ENCODE results near the gene NOXO1. TPM values are rescaled to one million over a fixed set of nuclear protein-coding genes. Genes with fewer than 3 reads are reported as not detected.

NOXO1 gene
- total and polyA plus RNA-seq, 9 of the 15 experiments (the other 6 are each of a cell fraction or from before 2014, with no cell fraction given): not detected

GRCh38 chr16:1983544-1984346 is 2.5 kb upstream of the NOXO1 start, which contains the start of gene GFER (continued):
- TF ChIP-seq BRD9 (IDR thresholded peaks at IDR 0.05; ENCODE audit: low read depth, partially characterized antibody) (no peak), ZNF431 (CRISPR knock-in tag; IDR thresholded peaks at IDR 0.05) (no peak), CEBPZ (IDR thresholded peaks at IDR 0.05; ENCODE audit: borderline replicate concordance, low read depth, low read length) (no peak), ZBTB26 (CRISPR knock-in tag; IDR thresholded peaks at IDR 0.05) (no peak), RBM15 (IDR thresholded peaks at IDR 0.05; ENCODE audit: insufficient read depth, low read length) (no peak), ZNF165 (CRISPR knock-in tag; IDR thresholded peaks at IDR 0.05; ENCODE audit: borderline replicate concordance) (no peak), SLC30A9 (CRISPR knock-in tag; IDR thresholded peaks at IDR 0.05) (no peak), ZNF24 (IDR thresholded peaks at IDR 0.05) (peak; percentile 65), ELF2 (CRISPR knock-in tag; IDR thresholded peaks at IDR 0.05) (no peak), ETV5 (CRISPR knock-in tag; IDR thresholded peaks at IDR 0.05; ENCODE audit: low read depth) (no peak), HMGN3 (IDR thresholded peaks at IDR 0.05; ENCODE audit: borderline replicate concordance, extremely low read depth, insufficient read length, low read depth, low read length) (peak; percentile 93), HMG20B (CRISPR knock-in tag; IDR thresholded peaks at IDR 0.05) (no peak), MLX (CRISPR knock-in tag; conservative IDR thresholded peaks at IDR 0.05) (0 out of 4 replicates have a peak, but pooled peaks of 1 of the 2 experiments have one; percentile 40), ZNF224 (CRISPR knock-in tag; IDR thresholded peaks at IDR 0.05) (no peak), MYC (IDR thresholded peaks at IDR 0.05; ENCODE audit: low read depth, low read length) (peak; percentile 86), MYC (CRISPR knock-in tag; IDR thresholded peaks at IDR 0.05; ENCODE audit: borderline replicate concordance, low read depth) (no peak), ZNF449 (CRISPR knock-in tag; IDR thresholded peaks at IDR 0.05) (no peak), TRIM25 (IDR thresholded peaks at IDR 0.05; ENCODE audit: borderline replicate concordance) (no peak), ZNF143 (CRISPR knock-in tag; IDR thresholded peaks at IDR 0.05) (peak; percentile 82)

Data from K562 (cell line).